HCT116 (cell line): Measurements from ENCODE around the gene CIZ1.

Experiments used
- CBX3 ChIP-seq: IDR thresholded peaks from 2 replicates; pipeline ENCODE4 v1.6.1; 2012; ENCODE audit warnings: low read depth
- EZH2phosphoT487 ChIP-seq: fragments of 200-600 bp; IDR thresholded peaks from 2 replicates; pipeline ENCODE4 v1.6.1; 2018; ENCODE audit warnings: antibody characterized with exemption, borderline replicate concordance
- MAX ChIP-seq: IDR thresholded peaks from 2 replicates; pipeline ENCODE4 v1.6.1; 2012
- POLR2A ChIP-seq: IDR thresholded peaks from 2 replicates; pipeline ENCODE4 v1.7.0; 2011; ENCODE audit warnings: borderline replicate concordance; ENCODE audit not compliant: insufficient read depth, insufficient read length; ENCODE audit errors: extremely low read depth
- TF ChIP-seq, protein P1 (sequence below): IDR thresholded peaks from 2 replicates; pipeline ENCODE4 v1.6.1; 2012
- TF ChIP-seq, protein P2 (sequence below), 3 experiments: fragments of 200-600 bp in 1 of 3; sonication (generic) in 1 of 3; IDR thresholded peaks in 2 of 3; conservative IDR thresholded peaks in 1 of 3; 2 replicates each; pipeline ENCODE4 v1.5.1; 2012 to 2017; ENCODE audit warnings: low read depth in 2 of 3, low read length in 2 of 3, antibody characterized with exemption in 1 of 3, borderline replicate concordance in 1 of 3, control low read depth in 1 of 3, mild to moderate bottlenecking in 1 of 3, mixed read lengths in 1 of 3, mixed run types in 1 of 3, moderate library complexity in 1 of 3; ENCODE audit not compliant: insufficient read depth in 1 of 3

GRCh38 chr9:128139621-128140020, 51.8 kb downstream of the CIZ1 start:
- TF ChIP-seq, protein P1, sequence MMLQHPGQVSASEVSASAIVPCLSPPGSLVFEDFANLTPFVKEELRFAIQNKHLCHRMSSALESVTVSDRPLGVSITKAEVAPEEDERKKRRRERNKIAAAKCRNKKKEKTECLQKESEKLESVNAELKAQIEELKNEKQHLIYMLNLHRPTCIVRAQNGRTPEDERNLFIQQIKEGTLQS = no peak
- no peak for TF ChIP-seq MAX
- TF ChIP-seq, protein P2, sequence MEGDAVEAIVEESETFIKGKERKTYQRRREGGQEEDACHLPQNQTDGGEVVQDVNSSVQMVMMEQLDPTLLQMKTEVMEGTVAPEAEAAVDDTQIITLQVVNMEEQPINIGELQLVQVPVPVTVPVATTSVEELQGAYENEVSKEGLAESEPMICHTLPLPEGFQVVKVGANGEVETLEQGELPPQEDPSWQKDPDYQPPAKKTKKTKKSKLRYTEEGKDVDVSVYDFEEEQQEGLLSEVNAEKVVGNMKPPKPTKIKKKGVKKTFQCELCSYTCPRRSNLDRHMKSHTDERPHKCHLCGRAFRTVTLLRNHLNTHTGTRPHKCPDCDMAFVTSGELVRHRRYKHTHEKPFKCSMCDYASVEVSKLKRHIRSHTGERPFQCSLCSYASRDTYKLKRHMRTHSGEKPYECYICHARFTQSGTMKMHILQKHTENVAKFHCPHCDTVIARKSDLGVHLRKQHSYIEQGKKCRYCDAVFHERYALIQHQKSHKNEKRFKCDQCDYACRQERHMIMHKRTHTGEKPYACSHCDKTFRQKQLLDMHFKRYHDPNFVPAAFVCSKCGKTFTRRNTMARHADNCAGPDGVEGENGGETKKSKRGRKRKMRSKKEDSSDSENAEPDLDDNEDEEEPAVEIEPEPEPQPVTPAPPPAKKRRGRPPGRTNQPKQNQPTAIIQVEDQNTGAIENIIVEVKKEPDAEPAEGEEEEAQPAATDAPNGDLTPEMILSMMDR (IDR thresholded peaks at IDR 0.05 in 2 of 3, conservative IDR thresholded peaks at IDR 0.05 in 1 of 3; ENCODE audit: borderline replicate concordance in 1 of 3, insufficient read depth in 1 of 3, low read depth in 2 of 3, low read length in 2 of 3) = no peak
- TF ChIP-seq EZH2phosphoT487 = no peak
- no peak for TF ChIP-seq POLR2A
- no peak for TF ChIP-seq CBX3
